ENCODE measurements around the gene ADAMTS6. TPM values are rescaled to one million over a fixed set of nuclear protein-coding genes. Genes with fewer than 3 reads are reported as not detected.

Gene ADAMTS6
- total RNA-seq, 6 donors from 2014 or later = 2.2 to 19.4 (median 6.5) TPM

GRCh38 chr5:65356274-65356673, 125.4 kb downstream of the ADAMTS6 start:
- DNase-seq = no peak
- Histone ChIP-seq H3K27ac (no peak overlapping the region), H3K36me3 (no peaks in the 10 kb centered on the region), H3K4me3 (no peak overlapping the region), H3K9me3 (no peaks in the 10 kb centered on the region), H3K27me3 (no peaks in the 10 kb centered on the region), H3K4me1 (no peaks in the 10 kb centered on the region)
- WGBS, 2 donors = 78 to 85% methylated on average over 1 of the region's 1 CpG
- ATAC-seq (ENCODE audit: low FRiP score in 2 of 2) = no peak
- TF ChIP-seq POLR2A (IDR thresholded peaks at IDR 0.05) (no peak), EP300 (IDR thresholded peaks at IDR 0.05) (no peak), POLR2AphosphoS5 (IDR thresholded peaks at IDR 0.05) (no peak)
- TF ChIP-seq, protein P1, sequence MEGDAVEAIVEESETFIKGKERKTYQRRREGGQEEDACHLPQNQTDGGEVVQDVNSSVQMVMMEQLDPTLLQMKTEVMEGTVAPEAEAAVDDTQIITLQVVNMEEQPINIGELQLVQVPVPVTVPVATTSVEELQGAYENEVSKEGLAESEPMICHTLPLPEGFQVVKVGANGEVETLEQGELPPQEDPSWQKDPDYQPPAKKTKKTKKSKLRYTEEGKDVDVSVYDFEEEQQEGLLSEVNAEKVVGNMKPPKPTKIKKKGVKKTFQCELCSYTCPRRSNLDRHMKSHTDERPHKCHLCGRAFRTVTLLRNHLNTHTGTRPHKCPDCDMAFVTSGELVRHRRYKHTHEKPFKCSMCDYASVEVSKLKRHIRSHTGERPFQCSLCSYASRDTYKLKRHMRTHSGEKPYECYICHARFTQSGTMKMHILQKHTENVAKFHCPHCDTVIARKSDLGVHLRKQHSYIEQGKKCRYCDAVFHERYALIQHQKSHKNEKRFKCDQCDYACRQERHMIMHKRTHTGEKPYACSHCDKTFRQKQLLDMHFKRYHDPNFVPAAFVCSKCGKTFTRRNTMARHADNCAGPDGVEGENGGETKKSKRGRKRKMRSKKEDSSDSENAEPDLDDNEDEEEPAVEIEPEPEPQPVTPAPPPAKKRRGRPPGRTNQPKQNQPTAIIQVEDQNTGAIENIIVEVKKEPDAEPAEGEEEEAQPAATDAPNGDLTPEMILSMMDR (IDR thresholded peaks at IDR 0.05) = no peak

- H3K36me3 ChIP-seq = no peaks in the 10 kb centered on the region
- WGBS, 2 donors = 78 to 91% methylated on average over 1 of the region's 1 CpG
Measured at GRCh38 chr5:65355301-65355700, 126.4 kb downstream of the ADAMTS6 start.

DNA sequence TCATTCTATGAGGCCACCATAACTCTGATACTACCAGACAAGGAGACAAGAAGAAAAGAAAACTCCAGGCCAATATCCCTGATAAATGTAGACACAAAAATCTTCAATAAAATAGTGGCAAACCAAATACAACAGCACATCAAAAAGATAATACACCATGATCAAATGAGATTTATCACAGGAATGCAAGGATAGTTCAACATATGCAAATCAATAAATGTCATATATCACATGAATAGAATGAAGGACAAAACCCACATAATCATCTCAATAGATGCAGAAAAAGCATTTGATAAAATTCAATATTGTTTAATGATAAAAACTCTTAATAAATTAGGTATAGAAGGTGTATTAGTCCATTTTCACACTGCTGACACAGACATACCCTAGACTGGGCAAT, 139.9 kb downstream of the ADAMTS6 start:
- H3K27ac ChIP-seq = no peak overlapping the region
- H3K9me3 ChIP-seq = peaks cover 0 to 16% (median 13%) of the 10 kb centered on the region in 4 donors
- no peaks in the 10 kb centered on the region for H3K4me1 ChIP-seq
- ATAC-seq (ENCODE audit: low FRiP score in 2 of 2) (no peak), DNase-seq (no peak)
- no peaks in the 10 kb centered on the region for H3K27me3 ChIP-seq
- TF ChIP-seq POLR2A (IDR thresholded peaks at IDR 0.05) (no peak), EP300 (IDR thresholded peaks at IDR 0.05) (no peak), POLR2AphosphoS5 (IDR thresholded peaks at IDR 0.05) (no peak)
- TF ChIP-seq, protein P1 (IDR thresholded peaks at IDR 0.05) = no peak
- H3K4me3 ChIP-seq = no peak overlapping the region
- H3K36me3 ChIP-seq = no peaks in the 10 kb centered on the region

More at GRCh38 chr5:65355301-65355700, 126.4 kb downstream of the ADAMTS6 start:
- Histone ChIP-seq H3K27me3 (no peaks in the 10 kb centered on the region), H3K4me3 (no peak overlapping the region), H3K4me1 (no peaks in the 10 kb centered on the region), H3K27ac (no peak overlapping the region), H3K9me3 (no peaks in the 10 kb centered on the region)
- no peak for DNase-seq
- TF ChIP-seq, protein P1 (IDR thresholded peaks at IDR 0.05) = no peak
- TF ChIP-seq EP300 (IDR thresholded peaks at IDR 0.05) (no peak), POLR2A (IDR thresholded peaks at IDR 0.05) (no peak), POLR2AphosphoS5 (IDR thresholded peaks at IDR 0.05) (no peak)
- no peak for ATAC-seq (ENCODE audit: low FRiP score in 2 of 2)

DNA sequence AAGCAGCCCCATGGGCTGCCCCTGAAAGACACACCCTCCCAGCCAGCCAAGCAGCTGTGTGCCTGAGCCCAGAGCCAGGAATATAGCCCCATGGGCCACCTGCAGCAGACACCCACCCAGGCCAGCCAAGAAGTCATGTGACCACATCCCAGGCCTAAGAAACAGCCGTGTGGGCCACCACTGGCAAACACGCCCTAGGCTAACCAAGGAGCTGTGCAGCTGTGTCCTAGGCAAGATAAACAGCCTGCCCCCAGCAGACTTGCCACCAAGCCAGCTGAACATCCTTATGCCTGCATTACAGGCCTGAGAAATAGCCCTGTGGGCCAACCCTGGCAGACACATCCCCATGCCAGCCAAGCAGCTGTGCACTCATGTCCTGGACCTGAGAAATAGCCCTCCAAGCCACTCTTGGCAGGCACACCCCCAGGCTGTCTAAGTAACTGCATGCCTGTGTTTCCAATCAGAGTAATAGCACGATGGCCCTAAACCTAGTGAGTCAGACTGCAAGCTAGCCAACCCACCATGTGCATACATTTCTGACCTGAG, 143.0 kb downstream of the ADAMTS6 start:
- ATAC-seq (ENCODE audit: low FRiP score in 2 of 2) = no peak
- no peaks in the 10 kb centered on the region for H3K27me3 ChIP-seq
- DNase-seq = peak in 1 of 2 donors; percentile 13
- no peaks in the 10 kb centered on the region for H3K4me1 ChIP-seq
- H3K9me3 ChIP-seq = peaks cover 0 to 16% (median 13%) of the 10 kb centered on the region in 4 donors
- no peaks in the 10 kb centered on the region for H3K36me3 ChIP-seq
- no peak overlapping the region for H3K4me3 ChIP-seq
- WGBS, 2 donors = 93 to 100% methylated on average over 1 to 3 of the region's 3 CpGs
- TF ChIP-seq, protein P1 (IDR thresholded peaks at IDR 0.05) = no peak
- TF ChIP-seq EP300 (IDR thresholded peaks at IDR 0.05) (no peak), POLR2AphosphoS5 (IDR thresholded peaks at IDR 0.05) (no peak), POLR2A (IDR thresholded peaks at IDR 0.05) (no peak)
- H3K27ac ChIP-seq = no peak overlapping the region

DNA sequence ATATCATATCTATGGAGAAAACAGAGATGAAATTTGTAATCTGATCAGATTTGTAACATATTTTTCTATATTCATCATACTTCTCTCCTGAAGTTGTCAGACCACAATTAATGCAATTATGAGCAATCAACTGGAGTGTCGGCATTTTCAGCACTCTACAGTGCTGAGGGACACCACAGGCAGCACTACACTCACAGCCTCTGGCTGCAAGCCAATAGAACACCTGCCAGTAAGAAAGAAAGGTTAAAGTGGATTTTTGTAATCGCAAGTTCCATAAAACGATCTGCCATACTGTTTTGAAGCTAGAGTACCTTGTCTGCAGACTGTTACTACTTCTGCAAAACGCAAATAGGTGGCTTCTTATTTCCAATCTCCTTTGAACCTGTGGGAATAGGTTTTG, 147.6 kb downstream of the ADAMTS6 start:
- DNase-seq = peak in 1 of 2 donors; percentile 65
- Histone ChIP-seq H3K27ac (no peak overlapping the region), H3K36me3 (no peaks in the 10 kb centered on the region), H3K9me3 (no peaks in the 10 kb centered on the region), H3K4me3 (no peak overlapping the region), H3K4me1 (no peaks in the 10 kb centered on the region), H3K27me3 (no peaks in the 10 kb centered on the region)
- no peak for ATAC-seq (ENCODE audit: low FRiP score in 2 of 2)
- 64 to 69% methylated on average over 4 of the region's 4 CpGs for WGBS, 2 donors
- TF ChIP-seq POLR2AphosphoS5 (IDR thresholded peaks at IDR 0.05) (no peak), EP300 (IDR thresholded peaks at IDR 0.05) (no peak), POLR2A (IDR thresholded peaks at IDR 0.05) (no peak)
- TF ChIP-seq, protein P1 (IDR thresholded peaks at IDR 0.05) = no peak

Data from upper lobe of left lung (tissue), 6 donors.